HepG2 (cell line): Measurements from ENCODE around the gene EEFSEC. TPM values are rescaled to one million over a fixed set of nuclear protein-coding genes. Genes with fewer than 3 reads are reported as not detected.

Source experiments
- AKNA ChIP-seq: sonication (generic); formaldehyde crosslinking; IDR thresholded peaks from 2 replicates; pipeline ENCODE4 v1.4.0; 2020; ENCODE audit warnings: missing genetic modification reagents, borderline replicate concordance
- ARID5B ChIP-seq: IDR thresholded peaks from 2 replicates; pipeline ENCODE4 v1.4.0; 2020; ENCODE audit warnings: mild to moderate bottlenecking, missing genetic modification reagents
- CBX2 ChIP-seq, 2 experiments: fragments of 200-600 bp in 1 of 2; sonication (generic); formaldehyde crosslinking in 1 of 2; IDR thresholded peaks; 2 replicates each; pipeline versions ENCODE4 v1.7.0 to v1.8.1; 2018 to 2022; ENCODE audit warnings: low read depth in 2 of 2, low read length in 1 of 2, mild to moderate bottlenecking in 1 of 2, missing genetic modification reagents in 1 of 2
- HOXA7 ChIP-seq: sonication (generic); formaldehyde crosslinking; IDR thresholded peaks from 2 replicates; pipeline ENCODE4 v1.8.1; 2022; ENCODE audit warnings: mild to moderate bottlenecking, missing genetic modification reagents, moderate library complexity
- MAF1 ChIP-seq: sonication (generic); formaldehyde crosslinking; IDR thresholded peaks from 2 replicates; pipeline ENCODE4 v1.5.0; 2020; ENCODE audit warnings: missing genetic modification reagents, borderline replicate concordance
- MLLT10 ChIP-seq: sonication (generic); formaldehyde crosslinking; IDR thresholded peaks from 2 replicates; pipeline ENCODE4 v1.4.0; 2020; ENCODE audit warnings: missing genetic modification reagents
- PAXIP1 ChIP-seq: sonication (generic); formaldehyde crosslinking; conservative IDR thresholded peaks from 2 replicates; pipeline ENCODE4 v1.4.0; 2020; ENCODE audit warnings: mild to moderate bottlenecking, missing genetic modification reagents, moderate library complexity
- SNAPC2 ChIP-seq: sonication (generic); formaldehyde crosslinking; IDR thresholded peaks from 2 replicates; pipeline ENCODE4 v1.8.1; 2022; ENCODE audit warnings: mild to moderate bottlenecking, missing genetic modification reagents
- TCF7L2 ChIP-seq: IDR thresholded peaks from 2 replicates; pipeline ENCODE4 v1.6.1; 2011; ENCODE audit warnings: mild to moderate bottlenecking, low read depth, low read length, moderate library complexity
- THAP8 ChIP-seq: sonication (generic); formaldehyde crosslinking; IDR thresholded peaks from 2 replicates; pipeline ENCODE4 v1.5.1; 2020; ENCODE audit warnings: missing genetic modification reagents, mild to moderate bottlenecking, borderline replicate concordance
- XRCC5 ChIP-seq: fragments of 200-400 bp; formaldehyde crosslinking; optimal IDR thresholded peaks from 2 replicates; pipeline ENCODE3; 2017; ENCODE audit warnings: mild to moderate bottlenecking, low read length
- ZNF282 ChIP-seq: fragments of 450-650 bp; IDR thresholded peaks from 2 replicates; pipeline ENCODE4 v1.6.1; 2018; ENCODE audit not compliant: partially characterized antibody
- ZNF569 ChIP-seq: sonication (generic); formaldehyde crosslinking; IDR thresholded peaks from 2 replicates; pipeline ENCODE4 v1.5.0; 2020; ENCODE audit warnings: mild to moderate bottlenecking, missing genetic modification reagents, moderate library complexity, borderline replicate concordance
- ZNF652 ChIP-seq: IDR thresholded peaks from 2 replicates; pipeline ENCODE4 v1.6.1; 2016; ENCODE audit warnings: low read depth, borderline replicate concordance
- ZNF772 ChIP-seq: sonication (generic); formaldehyde crosslinking; IDR thresholded peaks from 2 replicates; pipeline ENCODE4 v1.5.0; 2020; ENCODE audit warnings: mild to moderate bottlenecking, missing genetic modification reagents
- polyA plus RNA-seq, 8 experiments: library from polyadenylated mRNA; depleted of rRNA in 3 of 8; stranded (reverse) in 7 of 8; unstranded in 1 of 8; fragments of >200 nt; fragmentation: Illumina TruSeq in 4 of 8; extraction: Trizol in 4 of 8; gene quantifications; 2 replicates each; pipeline versions ENCODE4 v1.2.1 to v1.2.3, GENCODE V29; 2011 to 2016; ENCODE audit warnings: low read depth in 4 of 8, missing spikeins in 1 of 8, mixed read lengths in 1 of 8; ENCODE audit not compliant: insufficient read depth in 1 of 8
- total RNA-seq, 5 experiments: library from RNA; depleted of rRNA; stranded (reverse); fragments of >200 nt; fragmentation: Illumina TruSeq; extraction: Trizol; gene quantifications; 2 replicates each; pipeline ENCODE4 v1.2.3, GENCODE V29; 2016; ENCODE audit warnings: low read depth in 1 of 5

The EEFSEC gene
- total and polyA plus RNA-seq, 2 of the 13 experiments (the other 11 are each of a cell fraction or from before 2014, with no cell fraction given) = 6.4 to 24.2 TPM

- TF ChIP-seq PAXIP1 (CRISPR knock-in tag) (peak; percentile 86), CBX2 (IDR thresholded peaks at IDR 0.05; ENCODE audit: low read depth, low read length) (no peak), CBX2 (CRISPR knock-in tag; IDR thresholded peaks at IDR 0.05; ENCODE audit: low read depth) (no peak), XRCC5 (no peak), THAP8 (CRISPR knock-in tag) (no peak), AKNA (CRISPR knock-in tag) (no peak), ZNF569 (no peak), SNAPC2 (0 out of 2 replicates have a peak, but pooled peaks have one; percentile 57), MAF1 (CRISPR knock-in tag) (no peak), ZNF772 (CRISPR knock-in tag) (no peak), HOXA7 (no peak), ARID5B (CRISPR knock-in tag) (peak; percentile 74), ZNF282 (no peak), MLLT10 (no peak), ZNF652 (CRISPR knock-in tag) (no peak), TCF7L2 (no peak)
These were observed 207.5 kb downstream of the EEFSEC start (continued) for GRCh38 chr3:128360705-128361271.
